ENCODE data around the gene OR51A7. TPM values are rescaled to one million over a fixed set of nuclear protein-coding genes. Genes with fewer than 3 reads are reported as not detected.

The OR51A7 gene
- total RNA-seq, 1 experiment from 2014 or later = not detected

- no peaks in the 10 kb centered on the region for H3F3A ChIP-seq (ENCODE audit: low read length, unreplicated experiment)
- no peaks in the 10 kb centered on the region for H4K20me1 ChIP-seq (ENCODE audit: low read length)
- H3K9ac ChIP-seq (ENCODE audit: low read length) = no peak overlapping the region
- BruUV-seq (replicated peaks) = no TSS peak
- intact Hi-C loops (cut with micrococcal nuclease) = no loop called here
- TF ChIP-seq, protein P1, sequence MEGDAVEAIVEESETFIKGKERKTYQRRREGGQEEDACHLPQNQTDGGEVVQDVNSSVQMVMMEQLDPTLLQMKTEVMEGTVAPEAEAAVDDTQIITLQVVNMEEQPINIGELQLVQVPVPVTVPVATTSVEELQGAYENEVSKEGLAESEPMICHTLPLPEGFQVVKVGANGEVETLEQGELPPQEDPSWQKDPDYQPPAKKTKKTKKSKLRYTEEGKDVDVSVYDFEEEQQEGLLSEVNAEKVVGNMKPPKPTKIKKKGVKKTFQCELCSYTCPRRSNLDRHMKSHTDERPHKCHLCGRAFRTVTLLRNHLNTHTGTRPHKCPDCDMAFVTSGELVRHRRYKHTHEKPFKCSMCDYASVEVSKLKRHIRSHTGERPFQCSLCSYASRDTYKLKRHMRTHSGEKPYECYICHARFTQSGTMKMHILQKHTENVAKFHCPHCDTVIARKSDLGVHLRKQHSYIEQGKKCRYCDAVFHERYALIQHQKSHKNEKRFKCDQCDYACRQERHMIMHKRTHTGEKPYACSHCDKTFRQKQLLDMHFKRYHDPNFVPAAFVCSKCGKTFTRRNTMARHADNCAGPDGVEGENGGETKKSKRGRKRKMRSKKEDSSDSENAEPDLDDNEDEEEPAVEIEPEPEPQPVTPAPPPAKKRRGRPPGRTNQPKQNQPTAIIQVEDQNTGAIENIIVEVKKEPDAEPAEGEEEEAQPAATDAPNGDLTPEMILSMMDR (conservative IDR thresholded peaks at IDR 0.05; ENCODE audit: low read depth, low read length) = no peak
- TF ChIP-seq EZH2phosphoT487 (IDR thresholded peaks at IDR 0.05; ENCODE audit: borderline replicate concordance, low read length) (no peak), EZH2 (IDR thresholded peaks at IDR 0.05; ENCODE audit: low read length, unreplicated experiment) (no peak)
- H3K27ac ChIP-seq (ENCODE audit: low read length) = no peak overlapping the region
- no peaks in the 10 kb centered on the region for H3K9me3 ChIP-seq (ENCODE audit: low read length)
- no peaks in the 10 kb centered on the region for H3K36me3 ChIP-seq (ENCODE audit: low read depth, low read length)
- ChIA-PET POLR2A (ENCODE audit: unreplicated experiment) (no interaction called here), CTCF (no interaction called here)
- no peak overlapping the region for H3K4me3 ChIP-seq (ENCODE audit: low read length)
- no peak overlapping the region for H3K4me2 ChIP-seq (ENCODE audit: low read length)
- no peaks in the 10 kb centered on the region for H3K9me2 ChIP-seq (replicated peaks; ENCODE audit: low read length)
- ATAC-seq = no peak
- H3K79me2 ChIP-seq (ENCODE audit: low read length) = no peaks in the 10 kb centered on the region
- no peaks in the 10 kb centered on the region for H3K27me3 ChIP-seq (ENCODE audit: low read length)
- no peak for DNase-seq
- H2AFZ ChIP-seq (ENCODE audit: low read length) = no peak overlapping the region
- H3K4me1 ChIP-seq (ENCODE audit: insufficient read depth, low read length) = no peaks in the 10 kb centered on the region
Measured at GRCh38 chr11:4863876-4864275, 39.7 kb upstream of the OR51A7 start.

- no TSS peak for BruUV-seq (replicated peaks)
- Histone ChIP-seq H3K36me3 (ENCODE audit: low read depth, low read length) (no peaks in the 10 kb centered on the region), H3K9me2 (replicated peaks; ENCODE audit: low read length) (no peaks in the 10 kb centered on the region), H3K4me2 (ENCODE audit: low read length) (no peak overlapping the region), H2AFZ (ENCODE audit: low read length) (no peak overlapping the region), H3K27me3 (ENCODE audit: low read length) (no peaks in the 10 kb centered on the region), H3K4me1 (ENCODE audit: insufficient read depth, low read length) (no peaks in the 10 kb centered on the region), H4K20me1 (ENCODE audit: low read length) (no peaks in the 10 kb centered on the region), H3K27ac (ENCODE audit: low read length) (no peak overlapping the region), H3K9me3 (ENCODE audit: low read length) (no peaks in the 10 kb centered on the region), H3K4me3 (ENCODE audit: low read length) (no peak overlapping the region), H3F3A (ENCODE audit: low read length, unreplicated experiment) (no peaks in the 10 kb centered on the region), H3K79me2 (ENCODE audit: low read length) (no peaks in the 10 kb centered on the region), H3K9ac (ENCODE audit: low read length) (no peak overlapping the region)
- TF ChIP-seq, protein P1 (conservative IDR thresholded peaks at IDR 0.05; ENCODE audit: low read depth, low read length) = no peak
- TF ChIP-seq EZH2 (IDR thresholded peaks at IDR 0.05; ENCODE audit: low read length, unreplicated experiment) (no peak), EZH2phosphoT487 (IDR thresholded peaks at IDR 0.05; ENCODE audit: borderline replicate concordance, low read length) (no peak)
- DNase-seq (no peak), ATAC-seq (no peak)
- CTCF ChIA-PET = no interaction called here
- intact Hi-C loops (cut with micrococcal nuclease) = no loop called here
- POLR2A ChIA-PET (ENCODE audit: unreplicated experiment) = no interaction called here
Measured at GRCh38 chr11:4865855-4866254, 37.7 kb upstream of the OR51A7 start.

- ATAC-seq (no peak), DNase-seq (no peak)
- Histone ChIP-seq H4K20me1 (ENCODE audit: low read length) (no peaks in the 10 kb centered on the region), H3K27ac (ENCODE audit: low read length) (no peak overlapping the region), H3K4me1 (ENCODE audit: insufficient read depth, low read length) (no peaks in the 10 kb centered on the region), H3K4me2 (ENCODE audit: low read length) (no peak overlapping the region), H3K9ac (ENCODE audit: low read length) (no peak overlapping the region), H3K36me3 (ENCODE audit: low read depth, low read length) (no peaks in the 10 kb centered on the region), H3K9me2 (replicated peaks; ENCODE audit: low read length) (no peaks in the 10 kb centered on the region), H2AFZ (ENCODE audit: low read length) (no peak overlapping the region), H3K79me2 (ENCODE audit: low read length) (no peaks in the 10 kb centered on the region), H3K4me3 (ENCODE audit: low read length) (no peak overlapping the region), H3K9me3 (ENCODE audit: low read length) (no peaks in the 10 kb centered on the region), H3F3A (ENCODE audit: low read length, unreplicated experiment) (no peaks in the 10 kb centered on the region), H3K27me3 (ENCODE audit: low read length) (no peaks in the 10 kb centered on the region)
- TF ChIP-seq EZH2phosphoT487 (IDR thresholded peaks at IDR 0.05; ENCODE audit: borderline replicate concordance, low read length) = no peak
- TF ChIP-seq EZH2 (IDR thresholded peaks at IDR 0.05; ENCODE audit: low read length, unreplicated experiment) = no peak
- TF ChIP-seq, protein P1 (conservative IDR thresholded peaks at IDR 0.05; ENCODE audit: low read depth, low read length) = no peak
- CTCF ChIA-PET = no interaction called here
- POLR2A ChIA-PET (ENCODE audit: unreplicated experiment) = no interaction called here
- no TSS peak for BruUV-seq (replicated peaks)
- intact Hi-C loops (cut with micrococcal nuclease) = no loop called here
Measured at GRCh38 chr11:4881188-4881587, 22.4 kb upstream of the OR51A7 start.
